Epidermal melanocyte (primary cell): ENCODE results near the gene EVA1B.
A peak's percentile ranks its signal among the peaks of the same experiment; 100 is the strongest.

Experiments
- DNase-seq: peaks from one replicate; pipeline ENCODE4 v3.0.0; 2011; ENCODE audit warnings: low spot score; ENCODE audit not compliant: insufficient read length

The EVA1B gene

GRCh38 chr1:36323636-36324352, at the start of gene EVA1B:
EVA1B (minus strand) TSS chr1:36323645; CDS start chr1:36323037, 608 bp downstream.
- DNase-seq = peak; percentile 89

GRCh38 chr1:36372617-36373016, 49.2 kb upstream of the EVA1B start:
- DNase-seq = no peak

GRCh38 chr1:36369061-36369861, 45.8 kb upstream of the EVA1B start:
- peak; percentile 76 for DNase-seq

- DNase-seq = no peak
These were observed 44.4 kb upstream of the EVA1B start for GRCh38 chr1:36367798-36368197.

GRCh38 chr1:36367066-36367465, 43.6 kb upstream of the EVA1B start:
- DNase-seq = no peak

- DNase-seq = no peak
These were observed 42.7 kb upstream of the EVA1B start for GRCh38 chr1:36366091-36366661.

- no peak for DNase-seq
These were observed 41.9 kb upstream of the EVA1B start for GRCh38 chr1:36365381-36365780.

GRCh38 chr1:36359911-36360550, 36.6 kb upstream of the EVA1B start:
- DNase-seq = no peak

- DNase-seq = no peak
These were observed 35.9 kb upstream of the EVA1B start for GRCh38 chr1:36359383-36359782.

- no peak for DNase-seq
These were observed 35.2 kb upstream of the EVA1B start for GRCh38 chr1:36358514-36359084.

GRCh38 chr1:36355811-36356210, 32.4 kb upstream of the EVA1B start:
- DNase-seq = no peak

- no peak for DNase-seq
These were observed 31.0 kb upstream of the EVA1B start for GRCh38 chr1:36354486-36354885.

GRCh38 chr1:36352910-36353878, 29.7 kb upstream of the EVA1B start:
- DNase-seq = no peak

- no peak for DNase-seq
These were observed 28.9 kb upstream of the EVA1B start for GRCh38 chr1:36352125-36352909.

- peak; percentile 72 for DNase-seq
These were observed 28.0 kb upstream of the EVA1B start for GRCh38 chr1:36351227-36351977.

GRCh38 chr1:36350659-36351226, 27.3 kb upstream of the EVA1B start:
- peak; percentile 40 for DNase-seq

GRCh38 chr1:36349839-36350238, 26.4 kb upstream of the EVA1B start:
- DNase-seq = no peak

GRCh38 chr1:36349241-36349671, 25.8 kb upstream of the EVA1B start:
- no peak for DNase-seq
